HG03521 (cell line): ENCODE data around the gene PCNX3.
"Not testable (repeated sequence)": the region's sequence is repeated elsewhere in the genome, so short reads cannot be mapped to it uniquely, and the experiment has no call there.

Source experiments
- ATAC-seq: cut with Tn5 transposase; IDR thresholded peaks from one replicate; pipeline ENCODE4 v1.9.1; 2021; ENCODE audit warnings: mild to moderate bottlenecking, moderate library complexity; ENCODE audit not compliant: unreplicated experiment

The PCNX3 gene

GRCh38 chr11:65637794-65638419 lies 22.3 kb downstream of the PCNX3 start, which contains the start of gene SIPA1:
TSS of gene SIPA1 (plus strand) at chr11:65638101. CDS start at chr11:65640922, 2,821 bp downstream.
- peak; percentile 30 for ATAC-seq

- ATAC-seq: not testable (repeated sequence)
Observed at GRCh38 chr11:65639228-65639597, 23.6 kb downstream of the PCNX3 start.

- peak; percentile 37 for ATAC-seq
Observed at GRCh38 chr11:65639623-65640482, 24.3 kb downstream of the PCNX3 start.

- ATAC-seq: no peak
Observed at GRCh38 chr11:65640483-65641296, 25.1 kb downstream of the PCNX3 start.

GRCh38 chr11:65641297-65642013 lies 25.9 kb downstream of the PCNX3 start:
- ATAC-seq: no peak

GRCh38 chr11:65642014-65642671 lies 26.6 kb downstream of the PCNX3 start:
- no peak for ATAC-seq

GRCh38 chr11:65643971-65644370 lies 28.4 kb downstream of the PCNX3 start:
- no peak for ATAC-seq

- no peak for ATAC-seq
Observed at GRCh38 chr11:65644837-65645236, 29.3 kb downstream of the PCNX3 start.

GRCh38 chr11:65645710-65646109 lies 30.1 kb downstream of the PCNX3 start:
- no peak for ATAC-seq

GRCh38 chr11:65646288-65646957 lies 30.8 kb downstream of the PCNX3 start:
- ATAC-seq: no peak

- ATAC-seq: no peak
Observed at GRCh38 chr11:65646958-65647701, 31.6 kb downstream of the PCNX3 start.

GRCh38 chr11:65648997-65649493 lies 33.5 kb downstream of the PCNX3 start:
- no peak for ATAC-seq

GRCh38 chr11:65649656-65650546 lies 34.3 kb downstream of the PCNX3 start:
- no peak for ATAC-seq

GRCh38 chr11:65650547-65651338 lies 35.2 kb downstream of the PCNX3 start:
- ATAC-seq: no peak

- ATAC-seq: no peak
Observed at GRCh38 chr11:65651339-65651588, 35.7 kb downstream of the PCNX3 start.

GRCh38 chr11:65651589-65652510 lies 36.3 kb downstream of the PCNX3 start:
- no peak for ATAC-seq
